ENCODE results near the gene COX5A. TPM values are rescaled to one million over a fixed set of nuclear protein-coding genes. Genes with fewer than 3 reads are reported as not detected.
"Not testable (repeated sequence)": the region's sequence is repeated elsewhere in the genome, so short reads cannot be mapped to it uniquely, and the experiment has no call there.

Gene COX5A
- total RNA-seq, 4 donors from 2014 or later = 103 to 235 (median 166) TPM

DNA sequence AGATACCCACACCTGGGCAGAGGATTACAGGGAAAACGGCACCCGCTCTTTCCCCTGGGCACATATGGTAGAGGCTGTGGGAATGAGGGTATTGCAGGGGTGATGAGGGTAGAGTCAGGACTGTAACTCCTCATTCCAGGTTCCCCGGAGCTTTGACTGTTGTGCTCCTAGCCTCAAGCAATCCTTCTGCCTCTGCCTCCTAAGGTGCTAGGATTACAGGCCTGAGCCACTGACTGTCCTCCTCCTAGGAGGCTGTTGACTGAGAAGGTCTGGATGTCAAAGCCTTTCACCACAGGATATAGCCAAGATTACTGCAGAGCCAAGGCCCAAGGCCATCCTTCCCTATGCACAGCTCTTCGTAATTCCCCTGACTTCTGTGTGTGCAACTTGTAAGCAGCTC lies 49.2 kb downstream of the COX5A start:
- no peak for DNase-seq
- Histone ChIP-seq H3K27ac (no peak overlapping the region), H3K4me1 (peaks cover 4 to 34% of the 10 kb centered on the region in 2 donors), H3K9me3 (no peaks in the 10 kb centered on the region), H3K36me3 (peaks cover 0 to 4% of the 10 kb centered on the region in 2 donors), H3K4me3 (replicated peaks in 1 of 3) (no peak overlapping the region), H3K27me3 (no peaks in the 10 kb centered on the region)
- 94% methylated on average over 4 of the region's 4 CpGs for WGBS, 2 donors
- intact Hi-C loops (cut with DNase I) = no loop called here
- TF ChIP-seq POLR2A (IDR thresholded peaks at IDR 0.05) = no peak
- TF ChIP-seq, protein P1, sequence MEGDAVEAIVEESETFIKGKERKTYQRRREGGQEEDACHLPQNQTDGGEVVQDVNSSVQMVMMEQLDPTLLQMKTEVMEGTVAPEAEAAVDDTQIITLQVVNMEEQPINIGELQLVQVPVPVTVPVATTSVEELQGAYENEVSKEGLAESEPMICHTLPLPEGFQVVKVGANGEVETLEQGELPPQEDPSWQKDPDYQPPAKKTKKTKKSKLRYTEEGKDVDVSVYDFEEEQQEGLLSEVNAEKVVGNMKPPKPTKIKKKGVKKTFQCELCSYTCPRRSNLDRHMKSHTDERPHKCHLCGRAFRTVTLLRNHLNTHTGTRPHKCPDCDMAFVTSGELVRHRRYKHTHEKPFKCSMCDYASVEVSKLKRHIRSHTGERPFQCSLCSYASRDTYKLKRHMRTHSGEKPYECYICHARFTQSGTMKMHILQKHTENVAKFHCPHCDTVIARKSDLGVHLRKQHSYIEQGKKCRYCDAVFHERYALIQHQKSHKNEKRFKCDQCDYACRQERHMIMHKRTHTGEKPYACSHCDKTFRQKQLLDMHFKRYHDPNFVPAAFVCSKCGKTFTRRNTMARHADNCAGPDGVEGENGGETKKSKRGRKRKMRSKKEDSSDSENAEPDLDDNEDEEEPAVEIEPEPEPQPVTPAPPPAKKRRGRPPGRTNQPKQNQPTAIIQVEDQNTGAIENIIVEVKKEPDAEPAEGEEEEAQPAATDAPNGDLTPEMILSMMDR (IDR thresholded peaks at IDR 0.05) = no peak

DNA sequence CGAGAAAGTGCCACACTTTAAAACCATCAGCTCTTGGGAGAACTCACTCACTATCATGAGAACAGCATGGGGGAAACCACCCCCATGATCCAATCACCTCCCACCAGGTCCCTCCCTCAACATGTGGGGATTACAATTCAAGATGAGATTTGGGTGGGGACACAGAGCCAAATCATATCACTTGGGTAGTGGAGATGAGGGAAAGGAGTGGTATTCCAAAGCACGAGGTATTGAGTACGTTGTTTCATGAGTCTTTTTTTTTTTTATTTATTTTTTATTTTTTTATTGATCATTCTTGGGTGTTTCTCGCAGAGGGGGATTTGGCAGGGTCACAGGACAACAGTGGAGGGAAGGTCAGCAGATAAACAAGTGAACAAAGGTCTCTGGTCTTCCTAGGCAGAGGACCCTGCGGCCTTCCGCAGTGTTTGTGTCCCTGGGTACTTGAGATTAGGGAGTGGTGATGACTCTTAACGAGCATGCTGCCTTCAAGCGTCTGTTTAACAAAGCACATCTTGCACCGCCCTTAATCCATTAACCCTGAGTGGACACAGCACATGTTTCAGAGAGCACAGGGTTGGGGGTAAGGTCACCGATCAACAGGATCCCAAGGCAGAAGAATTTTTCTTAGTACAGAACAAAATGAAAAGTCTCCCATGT lies 50.2 kb downstream of the COX5A start:
- peaks cover 4 to 34% of the 10 kb centered on the region in 2 donors for H3K4me1 ChIP-seq
- H3K4me3 ChIP-seq (replicated peaks in 1 of 3); H3K27ac ChIP-seq; H3K9me3 ChIP-seq; DNase-seq; intact Hi-C loops (cut with DNase I); H3K36me3 ChIP-seq; H3K27me3 ChIP-seq: not testable (repeated sequence)
- 54 to 57% methylated on average over 10 of the region's 10 CpGs for WGBS, 2 donors

DNA sequence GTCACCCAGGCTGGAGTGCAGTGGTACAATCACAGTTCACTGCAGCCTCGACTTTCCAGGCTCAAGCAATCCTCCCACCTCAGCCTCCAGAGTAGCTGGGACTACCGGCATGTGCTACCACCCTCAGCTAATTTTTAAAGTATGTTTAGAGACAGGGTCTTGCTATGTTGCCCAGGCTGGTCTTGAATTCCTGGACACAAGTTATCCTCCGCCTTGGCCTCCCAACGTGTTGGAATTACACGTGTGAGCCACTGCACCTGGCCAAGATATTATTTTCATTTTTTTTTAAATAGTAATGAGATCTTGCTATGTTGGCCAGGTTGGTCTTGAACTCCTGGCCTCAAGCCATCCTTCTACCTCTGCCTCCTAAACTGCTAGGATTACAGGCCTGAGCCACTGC lies 52.4 kb downstream of the COX5A start:
- no peak overlapping the region for H3K4me3 ChIP-seq (replicated peaks in 1 of 3)
- H3K27me3 ChIP-seq = no peaks in the 10 kb centered on the region
- no peak for TF ChIP-seq POLR2A (IDR thresholded peaks at IDR 0.05)
- TF ChIP-seq, protein P1 (IDR thresholded peaks at IDR 0.05) = no peak
- 86 to 93% methylated on average over 5 of the region's 5 CpGs for WGBS, 2 donors
- no peaks in the 10 kb centered on the region for H3K9me3 ChIP-seq
- peaks cover 4 to 22% of the 10 kb centered on the region in 2 donors for H3K4me1 ChIP-seq
- no peaks in the 10 kb centered on the region for H3K36me3 ChIP-seq
- intact Hi-C loops (cut with DNase I) = no loop called here
- no peak for DNase-seq
- H3K27ac ChIP-seq = no peak overlapping the region

DNA sequence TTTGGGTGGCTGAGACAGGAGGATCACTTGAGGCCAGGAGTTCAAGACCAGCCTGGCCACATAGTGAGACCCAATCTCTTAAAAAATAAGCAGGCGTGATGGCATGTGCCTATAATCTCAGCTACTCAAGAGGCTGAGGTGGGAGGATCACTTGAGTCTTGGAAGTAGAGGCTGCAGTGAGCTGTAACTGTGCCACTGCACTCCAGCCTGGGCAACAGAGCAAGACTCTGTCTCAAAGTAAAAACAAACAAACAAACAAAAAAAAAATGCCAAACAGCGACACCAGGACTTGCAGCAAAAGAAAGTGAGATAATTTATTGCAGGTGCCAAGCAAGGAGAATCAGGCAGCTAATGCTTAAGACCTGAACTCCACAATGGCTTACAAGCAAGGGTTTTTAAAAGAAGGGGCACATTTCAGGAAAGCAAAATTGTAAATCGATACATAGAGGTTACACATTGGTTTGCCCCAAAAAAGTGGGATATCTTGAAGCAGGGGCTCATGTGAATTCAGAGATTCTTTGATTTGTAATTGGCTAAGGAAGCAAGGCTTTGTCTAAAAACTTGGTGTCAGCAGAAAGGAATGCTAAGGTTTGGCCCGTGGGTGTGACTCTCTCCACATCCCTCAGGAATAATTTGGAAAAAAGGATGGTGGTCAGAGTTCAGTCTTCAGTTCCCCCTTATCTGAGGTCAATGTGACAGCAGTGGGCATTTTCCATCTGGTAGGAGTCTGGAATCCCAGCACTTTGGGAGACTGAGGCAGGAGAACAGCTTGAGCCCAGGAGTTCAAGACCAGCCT lies 53.2 kb downstream of the COX5A start:
- H3K36me3 ChIP-seq = no peaks in the 10 kb centered on the region
- no peaks in the 10 kb centered on the region for H3K9me3 ChIP-seq
- WGBS, 2 donors = 82 to 85% methylated on average over 4 of the region's 4 CpGs
- H3K4me1 ChIP-seq = peaks cover 4 to 19% of the 10 kb centered on the region in 2 donors
- intact Hi-C loops (cut with DNase I) = no loop called here
- H3K27ac ChIP-seq = no peak overlapping the region
- no peak for TF ChIP-seq POLR2A (IDR thresholded peaks at IDR 0.05)
- TF ChIP-seq, protein P1 (IDR thresholded peaks at IDR 0.05) = no peak
- no peaks in the 10 kb centered on the region for H3K27me3 ChIP-seq
- H3K4me3 ChIP-seq (replicated peaks in 1 of 3) = no peak overlapping the region
- no peak for DNase-seq

- intact Hi-C loops (cut with DNase I) = no loop called here
- H3K4me3 ChIP-seq (replicated peaks in 1 of 3) = no peak overlapping the region
- TF ChIP-seq POLR2A (IDR thresholded peaks at IDR 0.05) = no peak
- TF ChIP-seq, protein P1 (IDR thresholded peaks at IDR 0.05) = no peak
- H3K36me3 ChIP-seq = no peaks in the 10 kb centered on the region
- 91 to 95% methylated on average over 5 to 6 of the region's 6 CpGs for WGBS, 2 donors
- peaks cover 0 to 6% of the 10 kb centered on the region in 2 donors for H3K4me1 ChIP-seq
- H3K9me3 ChIP-seq = no peaks in the 10 kb centered on the region
- no peak for DNase-seq
- H3K27ac ChIP-seq = no peak overlapping the region
- no peaks in the 10 kb centered on the region for H3K27me3 ChIP-seq
These were observed 55.3 kb downstream of the COX5A start for GRCh38 chr15:74882528-74882927.
